SK-N-MC (cell line): ENCODE results near the gene SH3RF3.

Experiments
- DNase-seq: peaks from one replicate; pipeline ENCODE4 v3.0.0-alpha.2; 2011; ENCODE audit warnings: low read depth, low spot score
- H3K27ac ChIP-seq: fragments of 200-600 bp; sonication (generic); 2 replicates; pipeline ENCODE4 v1.5.1; 2016; ENCODE audit warnings: mixed run types
- H3K36me3 ChIP-seq: fragments of 200-600 bp; sonication (generic); 2 replicates; pipeline ENCODE4 v1.6.1; 2017; ENCODE audit warnings: antibody characterized with exemption, low read length, mixed read lengths; ENCODE audit not compliant: insufficient read depth
- H3K4me3 ChIP-seq: fragments of 200-600 bp; sonication (generic); 2 replicates; pipeline ENCODE4 v1.5.1; 2016
- H3K9ac ChIP-seq: fragments of 200-600 bp; sonication (generic); 2 replicates; pipeline ENCODE4 v1.8.0; 2017; ENCODE audit warnings: mixed run types, mixed read lengths; ENCODE audit not compliant: insufficient read length
- H3K9me3 ChIP-seq: fragments of 200-600 bp; sonication (generic); 2 replicates; pipeline ENCODE4 v1.6.1; 2017; ENCODE audit warnings: low read depth, mild to moderate bottlenecking, antibody characterized with exemption, low read length, moderate library complexity, mixed read lengths
- EZH2 ChIP-seq: fragments of 200-600 bp; sonication (generic); IDR thresholded peaks from one replicate; pipeline ENCODE4 v1.6.1; 2017; ENCODE audit warnings: antibody characterized with exemption
- FOXP2 ChIP-seq: optimal IDR thresholded peaks from 2 replicates; pipeline ENCODE3; 2011; ENCODE audit warnings: mild to moderate bottlenecking, moderate library complexity; ENCODE audit not compliant: insufficient read depth; ENCODE audit errors: extremely low read length, control extremely low read depth
- POLR2AphosphoS5 ChIP-seq: IDR thresholded peaks from 2 replicates; pipeline ENCODE4 v1.6.1; 2012; ENCODE audit warnings: mild to moderate bottlenecking, low read depth, low read length, borderline replicate concordance

Gene SH3RF3

DNA sequence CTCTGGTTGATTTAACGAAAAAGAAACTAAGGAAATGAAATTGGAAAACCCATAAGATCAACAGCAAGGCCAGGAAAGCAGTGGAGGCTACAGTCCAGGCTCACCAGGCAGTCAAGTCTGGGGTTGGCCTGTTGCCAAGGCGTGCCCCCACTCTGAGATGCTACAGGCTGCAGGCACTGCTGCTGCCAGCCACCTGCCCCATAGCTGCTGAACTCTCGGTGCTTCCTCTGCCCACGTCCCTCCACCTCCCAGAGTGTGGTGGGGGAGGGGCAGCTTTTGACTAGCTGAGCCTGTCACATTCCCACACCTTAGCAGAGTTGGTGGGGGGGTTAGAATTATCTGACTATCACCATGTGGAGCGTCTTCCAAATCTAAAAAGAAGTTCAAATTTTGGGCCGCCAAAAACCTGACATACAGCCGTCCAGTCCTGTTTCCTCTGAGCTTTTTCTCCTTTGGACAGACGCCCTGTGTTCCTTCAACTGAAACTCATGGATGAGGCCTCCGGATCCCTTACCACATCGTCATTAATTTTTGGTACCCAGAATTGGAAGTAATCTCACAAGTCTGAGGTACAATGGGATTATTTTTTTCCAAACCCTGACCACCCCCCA is 3.9 kb upstream of the SH3RF3 start:
- Histone ChIP-seq H3K4me3 (no peak overlapping the region), H3K36me3 (no peaks in the 10 kb centered on the region), H3K27ac (no peak overlapping the region), H3K9me3 (no peaks in the 10 kb centered on the region), H3K9ac (no peak overlapping the region)
- no peak for TF ChIP-seq EZH2
- TF ChIP-seq POLR2AphosphoS5, result no peak
- TF ChIP-seq FOXP2, result no peak
- no peak for DNase-seq

- Histone ChIP-seq H3K27ac (no peak overlapping the region), H3K9ac (no peak overlapping the region), H3K9me3 (no peaks in the 10 kb centered on the region), H3K36me3 (no peaks in the 10 kb centered on the region), H3K4me3 (no peak overlapping the region)
- no peak for DNase-seq
- no peak for TF ChIP-seq POLR2AphosphoS5
- TF ChIP-seq EZH2, result no peak
- TF ChIP-seq FOXP2, result no peak
Measured at GRCh38 chr2:109125593-109126500, 3.2 kb upstream of the SH3RF3 start.

DNA sequence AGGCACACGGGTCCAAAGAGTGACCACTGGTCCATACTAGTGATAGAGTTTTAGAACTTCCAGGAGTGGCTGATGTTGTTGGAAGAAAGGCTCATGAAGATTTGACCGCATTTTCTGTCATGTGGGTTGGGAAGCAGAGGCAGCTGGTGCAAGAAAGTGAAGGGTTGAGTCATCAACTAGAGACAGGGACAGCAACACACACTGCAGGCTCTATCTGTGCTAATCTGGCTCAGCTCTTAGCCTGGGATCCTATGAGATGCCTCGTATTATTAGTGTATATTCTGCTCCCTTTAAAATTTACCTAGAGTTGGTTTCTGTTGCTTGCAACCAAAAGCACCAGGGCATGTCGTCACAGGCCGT is 2.5 kb upstream of the SH3RF3 start:
- no peak overlapping the region for H3K27ac ChIP-seq
- no peak overlapping the region for H3K4me3 ChIP-seq
- no peaks in the 10 kb centered on the region for H3K36me3 ChIP-seq
- TF ChIP-seq POLR2AphosphoS5, result no peak
- TF ChIP-seq FOXP2, result no peak
- no peak for TF ChIP-seq EZH2
- DNase-seq, result no peak
- no peaks in the 10 kb centered on the region for H3K9me3 ChIP-seq
- no peak overlapping the region for H3K9ac ChIP-seq

DNA sequence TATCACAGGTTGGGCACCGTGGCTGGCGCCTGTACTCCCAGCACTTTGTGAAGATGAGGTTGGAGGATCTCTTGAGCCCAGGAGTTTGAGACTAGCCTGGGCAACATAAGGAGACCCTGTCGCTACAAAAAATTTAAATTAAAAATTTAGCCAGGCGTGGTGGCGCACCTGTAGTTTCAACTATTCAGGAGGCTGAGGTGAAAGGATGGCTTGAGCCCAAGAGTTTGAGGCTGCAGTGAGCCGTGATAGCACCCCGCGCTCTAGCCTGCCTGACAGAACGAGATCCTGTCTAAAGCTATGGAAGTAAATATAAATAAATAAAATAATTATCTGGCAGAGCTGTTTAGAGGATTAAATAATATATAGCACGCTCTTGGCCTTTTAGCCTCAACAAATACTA is 1.4 kb upstream of the SH3RF3 start:
- no peak overlapping the region for H3K27ac ChIP-seq
- H3K36me3 ChIP-seq, result no peaks in the 10 kb centered on the region
- DNase-seq, result no peak
- no peak overlapping the region for H3K4me3 ChIP-seq
- no peak overlapping the region for H3K9ac ChIP-seq
- TF ChIP-seq EZH2 (no peak), FOXP2 (no peak), POLR2AphosphoS5 (no peak)
- no peaks in the 10 kb centered on the region for H3K9me3 ChIP-seq

- peak; percentile 3 for DNase-seq
- H3K9me3 ChIP-seq, result no peaks in the 10 kb centered on the region
- no peaks in the 10 kb centered on the region for H3K36me3 ChIP-seq
- no peak overlapping the region for H3K27ac ChIP-seq
- TF ChIP-seq EZH2 (peak; percentile 67), FOXP2 (no peak)
- no peak overlapping the region for H3K9ac ChIP-seq
- peak overlapping the region; percentile 72 for H3K4me3 ChIP-seq
Measured at GRCh38 chr2:109128048-109128615, 873 bp upstream of the SH3RF3 start.

DNA sequence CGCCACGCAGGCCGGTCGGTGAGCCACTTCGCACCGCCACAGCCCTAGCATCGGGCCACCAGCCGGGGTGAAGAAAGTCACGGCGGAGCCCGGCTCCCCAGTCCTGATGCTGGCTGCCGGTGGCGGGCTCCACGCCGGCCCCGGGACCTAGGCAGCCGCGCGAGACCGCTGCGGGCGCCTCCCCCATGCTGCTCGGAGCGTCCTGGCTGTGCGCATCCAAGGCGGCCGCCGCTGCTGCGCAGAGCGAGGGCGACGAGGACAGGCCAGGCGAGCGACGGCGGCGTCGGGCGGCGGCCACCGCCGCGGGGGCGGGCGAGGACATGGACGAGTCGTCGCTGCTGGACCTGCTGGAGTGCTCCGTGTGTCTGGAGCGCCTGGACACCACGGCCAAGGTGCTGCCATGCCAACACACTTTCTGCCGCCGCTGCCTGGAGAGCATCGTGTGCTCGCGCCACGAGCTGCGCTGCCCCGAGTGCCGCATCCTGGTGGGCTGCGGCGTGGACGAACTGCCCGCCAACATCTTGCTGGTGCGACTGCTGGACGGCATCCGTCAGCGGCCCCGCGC is 433 bp downstream of the SH3RF3 start:
- no peak overlapping the region for H3K27ac ChIP-seq
- H3K4me3 ChIP-seq, result no peak overlapping the region
- H3K9me3 ChIP-seq, result no peaks in the 10 kb centered on the region
- H3K36me3 ChIP-seq, result no peaks in the 10 kb centered on the region
- no peak for DNase-seq
- no peak overlapping the region for H3K9ac ChIP-seq
- TF ChIP-seq EZH2 (peak; percentile 30), POLR2AphosphoS5 (no peak)

GRCh38 chr2:109129921-109130722 is 1.1 kb downstream of the SH3RF3 start:
- Histone ChIP-seq H3K4me3 (no peak overlapping the region), H3K27ac (no peak overlapping the region), H3K36me3 (no peaks in the 10 kb centered on the region), H3K9ac (no peak overlapping the region), H3K9me3 (no peaks in the 10 kb centered on the region)
- DNase-seq, result no peak
- TF ChIP-seq POLR2AphosphoS5, result no peak

GRCh38 chr2:109130723-109130995 is 1.7 kb downstream of the SH3RF3 start:
- Histone ChIP-seq H3K9ac (no peak overlapping the region), H3K36me3 (no peaks in the 10 kb centered on the region), H3K9me3 (no peaks in the 10 kb centered on the region), H3K4me3 (no peak overlapping the region), H3K27ac (no peak overlapping the region)
- no peak for DNase-seq
- TF ChIP-seq POLR2AphosphoS5 (no peak), EZH2 (no peak), FOXP2 (no peak)
